GM19372 (cell line): Measurements from ENCODE around the gene MED13L.

ENCODE experiments used
- ATAC-seq: cut with Tn5 transposase; IDR thresholded peaks from one replicate; pipeline ENCODE4 v1.9.1; 2021; ENCODE audit warnings: mild to moderate bottlenecking, low read depth, moderate library complexity; ENCODE audit not compliant: unreplicated experiment

Gene MED13L

GRCh38 chr12:115934046-115934445 is 343.4 kb downstream of the MED13L start:
- no peak for ATAC-seq

- no peak for ATAC-seq
Observed at GRCh38 chr12:115932066-115932465, 345.4 kb downstream of the MED13L start.

- ATAC-seq, result no peak
Observed at GRCh38 chr12:115930336-115930735, 347.2 kb downstream of the MED13L start.

- no peak for ATAC-seq
Observed at GRCh38 chr12:115926037-115926670, 351.3 kb downstream of the MED13L start.

- no peak for ATAC-seq
Observed at GRCh38 chr12:115923851-115924250, 353.6 kb downstream of the MED13L start.

GRCh38 chr12:115922952-115923564 is 354.4 kb downstream of the MED13L start:
- ATAC-seq, result no peak

GRCh38 chr12:115920395-115921183 is 356.9 kb downstream of the MED13L start:
- no peak for ATAC-seq

- no peak for ATAC-seq
Observed at GRCh38 chr12:115918763-115919162, 358.7 kb downstream of the MED13L start.

- ATAC-seq, result no peak
Observed at GRCh38 chr12:115916910-115917668, 360.4 kb downstream of the MED13L start.

- no peak for ATAC-seq
Observed at GRCh38 chr12:115914122-115914521, 363.4 kb downstream of the MED13L start.

GRCh38 chr12:115912440-115912839 is 365.1 kb downstream of the MED13L start:
- ATAC-seq, result no peak

- ATAC-seq, result no peak
Observed at GRCh38 chr12:115911360-115911759, 366.1 kb downstream of the MED13L start.

- ATAC-seq, result no peak
Observed at GRCh38 chr12:115910057-115910456, 367.4 kb downstream of the MED13L start.
